Esophagus muscularis mucosa (tissue), 4 donors: ENCODE results near the gene LZTS2. TPM values are rescaled to one million over a fixed set of nuclear protein-coding genes. Genes with fewer than 3 reads are reported as not detected.

Source experiments
- DNase-seq: peaks from one replicate; pipeline ENCODE4 v3.0.0-alpha.2; 2017; ENCODE audit errors: extremely low spot score
- H3K27ac ChIP-seq, 4 donors: fragments of 200-600 bp; sonication (generic); replicated peaks in 1 of 4; 1 replicate in 3 of 4; 2 replicates in 1 of 4; pipeline ENCODE4 v1.5.1; 2016 to 2019; ENCODE audit warnings: mild to moderate bottlenecking in 1 of 4
- H3K27me3 ChIP-seq, 4 donors: fragments of 200-600 bp; sonication (generic); one replicate each; pipeline versions ENCODE4 v1.5.1 to v1.6.0; 2016 to 2019
- H3K36me3 ChIP-seq, 4 donors: fragments of 200-600 bp; sonication (generic); one replicate each; pipeline ENCODE4 v1.5.1; 2016 to 2019
- H3K4me1 ChIP-seq, 4 donors: fragments of 200-600 bp; sonication (generic); one replicate each; pipeline ENCODE4 v1.5.1; 2016 to 2019
- H3K4me3 ChIP-seq, 4 donors: fragments of 200-600 bp; sonication (generic); 1 replicate in 2 of 4; 2 replicates in 2 of 4; pipeline ENCODE4 v1.5.1; 2016 to 2019; ENCODE audit warnings: mild to moderate bottlenecking in 4 of 4, moderate library complexity in 1 of 4
- H3K9me3 ChIP-seq, 4 donors: fragments of 200-600 bp; sonication (generic); 1 replicate in 3 of 4; 2 replicates in 1 of 4; pipeline ENCODE4 v1.5.1; 2016 to 2019
- CTCF ChIP-seq, 3 experiments: fragments of 200-600 bp in 2 of 3; fragments of 450-650 bp in 1 of 3; sonication (generic) in 2 of 3; IDR thresholded peaks; one replicate each; pipeline ENCODE4 v1.5.1; 2017 to 2019; ENCODE audit warnings: antibody characterized with exemption in 3 of 3, mild to moderate bottlenecking in 2 of 3, moderate library complexity in 1 of 3
- EP300 ChIP-seq: sonication (generic); formaldehyde crosslinking; IDR thresholded peaks from one replicate; pipeline ENCODE4 v1.6.1; 2017; ENCODE audit warnings: antibody characterized with exemption
- POLR2A ChIP-seq: fragments of 450-650 bp; IDR thresholded peaks from one replicate; pipeline ENCODE4 v1.6.1; 2017; ENCODE audit warnings: antibody characterized with exemption, moderate library complexity, mild to moderate bottlenecking, low read depth
- POLR2AphosphoS5 ChIP-seq, 2 donors: sonication (generic); formaldehyde crosslinking; IDR thresholded peaks; one replicate each; pipeline ENCODE4 v1.6.1; 2017; ENCODE audit warnings: antibody characterized with exemption in 2 of 2
- WGBS: methylation state at CpG from one replicate; pipeline ENCODE4 v1.1.5; 2018; 5-methylcytosine and 5-hydroxymethylcytosine counted together
- intact Hi-C: fragments of 100-400 bp; cut with DNase I; formaldehyde crosslinking; loops from one replicate; pipeline ENCODE4 v1.15.1; 2023
- small RNA-seq, 3 donors: library from RNA; depleted of rRNA; stranded (forward); fragments of <200 nt; gene quantifications; one replicate each; pipeline ENCODE3, GENCODE V24; 2016
- total RNA-seq, 4 donors: library from RNA; depleted of rRNA; stranded (reverse); fragments of >200 nt; gene quantifications; one replicate each; pipeline versions ENCODE4 v1.1.0 to v1.2.1, GENCODE V29; 2016

LZTS2 gene
- total RNA-seq, 4 donors from 2014 or later, result 90.5 to 209 (median 162) TPM

GRCh38 chr10:101054351-101054750, 54.7 kb downstream of the LZTS2 start:
- H3K27me3 ChIP-seq, result peaks cover 0 to 39% (median 22%) of the 10 kb centered on the region in 4 donors
- H3K36me3 ChIP-seq, result no peaks in the 10 kb centered on the region
- H3K9me3 ChIP-seq, result no peaks in the 10 kb centered on the region
- no peak overlapping the region for H3K27ac ChIP-seq
- no peak for DNase-seq
- WGBS, result 84% methylated on average over 1 of the region's 1 CpG
- intact Hi-C loops, result no loop called here
- peaks cover 8 to 15% (median 10%) of the 10 kb centered on the region in 4 donors for H3K4me1 ChIP-seq
- TF ChIP-seq CTCF (IDR thresholded peaks at IDR 0.05), result no peak
- TF ChIP-seq POLR2AphosphoS5 (IDR thresholded peaks at IDR 0.05), result no peak
- no peak for TF ChIP-seq POLR2A
- no peak overlapping the region for H3K4me3 ChIP-seq

- no peaks in the 10 kb centered on the region for H3K36me3 ChIP-seq
- 91% methylated on average over 5 of the region's 5 CpGs for WGBS
- intact Hi-C loops, result no loop called here
Measured at GRCh38 chr10:101054876-101055275, 55.3 kb downstream of the LZTS2 start.

GRCh38 chr10:101055411-101055810, 55.8 kb downstream of the LZTS2 start:
- TF ChIP-seq POLR2AphosphoS5 (IDR thresholded peaks at IDR 0.05) (no peak), POLR2A (no peak), EP300 (no peak), CTCF (IDR thresholded peaks at IDR 0.05) (no peak)
- H3K27me3 ChIP-seq, result peaks cover 0 to 28% (median 11%) of the 10 kb centered on the region in 4 donors
- H3K36me3 ChIP-seq, result no peaks in the 10 kb centered on the region
- no peak overlapping the region for H3K4me3 ChIP-seq
- no peak overlapping the region for H3K27ac ChIP-seq
- H3K9me3 ChIP-seq, result no peaks in the 10 kb centered on the region
- peaks cover 7 to 15% (median 9%) of the 10 kb centered on the region in 4 donors for H3K4me1 ChIP-seq
- no peak for DNase-seq
- intact Hi-C loops, result no loop called here
- WGBS, result 86% methylated on average over 4 of the region's 4 CpGs

More at GRCh38 chr10:101054876-101055275, 55.3 kb downstream of the LZTS2 start:
- Histone ChIP-seq H3K27me3 (peaks cover 0 to 34% (median 16%) of the 10 kb centered on the region in 4 donors), H3K27ac (no peak overlapping the region), H3K9me3 (no peaks in the 10 kb centered on the region), H3K4me3 (no peak overlapping the region), H3K4me1 (peaks cover 8 to 15% (median 9%) of the 10 kb centered on the region in 4 donors)
- DNase-seq, result no peak
- TF ChIP-seq CTCF (IDR thresholded peaks at IDR 0.05), result no peak

GRCh38 chr10:101056365-101057151, 57.0 kb downstream of the LZTS2 start:
- 89% methylated on average over 4 of the region's 4 CpGs for WGBS
- Histone ChIP-seq H3K4me3 (no peak overlapping the region), H3K36me3 (no peaks in the 10 kb centered on the region), H3K4me1 (peaks cover 10 to 16% (median 14%) of the 10 kb centered on the region in 4 donors), H3K9me3 (no peaks in the 10 kb centered on the region), H3K27ac (no peak overlapping the region), H3K27me3 (peaks cover 0 to 17% (median under 1%) of the 10 kb centered on the region in 4 donors)
- intact Hi-C loops, result no loop called here
- DNase-seq, result no peak
- TF ChIP-seq POLR2AphosphoS5 (IDR thresholded peaks at IDR 0.05) (no peak), POLR2A (no peak)

Small RNA genes lying within 50 kb of the gene (small RNA-seq; reads per million reads assigned to genes)
- gene MIR608, result 0 reads per million in 3 donors

Other genes with a start within 250 kb of the LZTS2 start
- 10 to 100 TPM; 19.1 to 34.1 (median 20.8) TPM for gene SLF2, start 86.8 kb upstream of the LZTS2 start, total RNA-seq
- gene SEMA4G, start 30.3 kb upstream of the LZTS2 start, total RNA-seq, result 1 to 10 TPM in 3 of 4 donors, under 1 TPM in 1; 0.66 to 2.5 (median 1.4) TPM
- 10 to 100 TPM; 54.4 to 98.8 (median 82.4) TPM for gene MRPL43, start 12.3 kb upstream of the LZTS2 start, total RNA-seq
- 10 to 100 TPM in 2 of 4 donors, 1 to 10 TPM in 2; 3.7 to 11.1 (median 9.0) TPM for gene TWNK, start 12.3 kb upstream of the LZTS2 start, total RNA-seq
- under 1 TPM; under 0.01 to 0.75 (median 0.39) TPM for gene PDZD7, start 31.3 kb downstream of the LZTS2 start, total RNA-seq
- 10 to 100 TPM; 40.9 to 95.5 (median 76.1) TPM for gene SFXN3, start 31.4 kb downstream of the LZTS2 start, total RNA-seq
- gene KAZALD1, start 62.2 kb downstream of the LZTS2 start, total RNA-seq, result 1 to 10 TPM; 1.0 to 4.0 (median 2.6) TPM
- gene TLX1, start 131.5 kb downstream of the LZTS2 start, total RNA-seq, result not detected
- not detected for gene LBX1, start 229.7 kb downstream of the LZTS2 start, total RNA-seq